ENCODE measurements around the gene FAM20A.

- no peak for TF ChIP-seq POLR2A (IDR thresholded peaks at IDR 0.05)
- TF ChIP-seq, protein P1, sequence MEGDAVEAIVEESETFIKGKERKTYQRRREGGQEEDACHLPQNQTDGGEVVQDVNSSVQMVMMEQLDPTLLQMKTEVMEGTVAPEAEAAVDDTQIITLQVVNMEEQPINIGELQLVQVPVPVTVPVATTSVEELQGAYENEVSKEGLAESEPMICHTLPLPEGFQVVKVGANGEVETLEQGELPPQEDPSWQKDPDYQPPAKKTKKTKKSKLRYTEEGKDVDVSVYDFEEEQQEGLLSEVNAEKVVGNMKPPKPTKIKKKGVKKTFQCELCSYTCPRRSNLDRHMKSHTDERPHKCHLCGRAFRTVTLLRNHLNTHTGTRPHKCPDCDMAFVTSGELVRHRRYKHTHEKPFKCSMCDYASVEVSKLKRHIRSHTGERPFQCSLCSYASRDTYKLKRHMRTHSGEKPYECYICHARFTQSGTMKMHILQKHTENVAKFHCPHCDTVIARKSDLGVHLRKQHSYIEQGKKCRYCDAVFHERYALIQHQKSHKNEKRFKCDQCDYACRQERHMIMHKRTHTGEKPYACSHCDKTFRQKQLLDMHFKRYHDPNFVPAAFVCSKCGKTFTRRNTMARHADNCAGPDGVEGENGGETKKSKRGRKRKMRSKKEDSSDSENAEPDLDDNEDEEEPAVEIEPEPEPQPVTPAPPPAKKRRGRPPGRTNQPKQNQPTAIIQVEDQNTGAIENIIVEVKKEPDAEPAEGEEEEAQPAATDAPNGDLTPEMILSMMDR (IDR thresholded peaks at IDR 0.05), result no peak
Measured at GRCh38 chr17:68602289-68602688, 1.1 kb upstream of the FAM20A start.

All from sigmoid colon (tissue), 3 donors.